Spleen (tissue), 11 donors: ENCODE results near the gene SORCS2. TPM values are rescaled to one million over a fixed set of nuclear protein-coding genes. Genes with fewer than 3 reads are reported as not detected.

Experiments
- DNase-seq: peaks from one replicate; pipeline ENCODE4 v3.0.0-alpha.2; 2020
- H3K27ac ChIP-seq, 8 donors: fragments of 200-600 bp; sonication (generic) in 7 of 8; 1 replicate in 4 of 8; 2 replicates in 4 of 8; pipeline versions ENCODE4 v1.5.0 to v1.8.0; 2016 to 2021; ENCODE audit warnings: inconsistent platforms in 4 of 8, mild to moderate bottlenecking in 4 of 8, moderate library complexity in 1 of 8
- H3K27me3 ChIP-seq, 7 donors: fragments of 200-600 bp; sonication (generic) in 6 of 7; replicated peaks in 1 of 7; 1 replicate in 4 of 7; 2 replicates in 3 of 7; pipeline versions ENCODE4 v1.5.0 to v1.8.0; 2016 to 2021; ENCODE audit warnings: inconsistent platforms in 3 of 7, mild to moderate bottlenecking in 1 of 7
- H3K36me3 ChIP-seq, 6 donors: fragments of 200-600 bp; sonication (generic) in 5 of 6; 1 replicate in 4 of 6; 2 replicates in 2 of 6; pipeline versions ENCODE4 v1.5.0 to v1.8.0; 2016 to 2021; ENCODE audit warnings: inconsistent platforms in 2 of 6
- H3K4me1 ChIP-seq, 6 donors: fragments of 200-600 bp; sonication (generic) in 5 of 6; 1 replicate in 3 of 6; 2 replicates in 3 of 6; pipeline versions ENCODE4 v1.5.0 to v1.8.0; 2016 to 2021; ENCODE audit warnings: inconsistent platforms in 3 of 6
- H3K4me3 ChIP-seq, 8 donors: fragments of 200-600 bp; sonication (generic) in 7 of 8; 1 replicate in 4 of 8; 2 replicates in 4 of 8; pipeline versions ENCODE4 v1.5.0 to v1.8.0; 2016 to 2021; ENCODE audit warnings: inconsistent platforms in 4 of 8, mild to moderate bottlenecking in 4 of 8, moderate library complexity in 2 of 8
- H3K9me3 ChIP-seq, 8 donors: fragments of 200-600 bp; sonication (generic) in 7 of 8; 1 replicate in 4 of 8; 2 replicates in 4 of 8; pipeline versions ENCODE4 v1.5.0 to v1.8.0; 2016 to 2021; ENCODE audit warnings: inconsistent platforms in 4 of 8
- POLR2A ChIP-seq, 3 donors: fragments of 450-650 bp; IDR thresholded peaks; one replicate each; pipeline ENCODE4 v1.5.1; 2017; ENCODE audit warnings: antibody characterized with exemption in 3 of 3, mild to moderate bottlenecking in 1 of 3
- POLR2AphosphoS5 ChIP-seq, 3 donors: sonication (generic); formaldehyde crosslinking; IDR thresholded peaks; one replicate each; pipeline ENCODE4 v1.5.1; 2017; ENCODE audit warnings: antibody characterized with exemption in 3 of 3
- WGBS, 5 donors: extraction: QIAGEN DNeasy Blood & Tissue Kit in 3 of 5; methylation state at CpG; one replicate each; pipeline versions ENCODE4 v1.1.5 to v1.1.7; 2013 to 2018; 5-methylcytosine and 5-hydroxymethylcytosine counted together
- intact Hi-C: fragments of 100-400 bp; cut with DNase I; formaldehyde crosslinking; loops from one replicate; pipeline ENCODE4 v1.15.0; 2023; ENCODE audit warnings: low total_unique reads
- polyA plus RNA-seq, 3 donors: library from polyadenylated mRNA; stranded (reverse); fragments of 200-250 nt; gene quantifications; one replicate each; pipeline ENCODE4 v1.2.1, GENCODE V29; 2013
- total RNA-seq, 7 donors: library from RNA; depleted of rRNA in 3 of 7; stranded (reverse); fragments of >200 nt in 3 of 7; fragmentation: NEBNext Ultra II Directional in 4 of 7; extraction: Animal tissue kit (Norgen Biotek cat#: 25700) in 4 of 7; gene quantifications; one replicate each; pipeline versions ENCODE4 v1.1.0 to v1.2.1, GENCODE V29; 2016 to 2021
- TF ChIP-seq, protein P1 (sequence below), 11 experiments: fragments of 200-600 bp in 7 of 11; fragments of 450-650 bp in 4 of 11; sonication (generic) in 4 of 11; IDR thresholded peaks in 8 of 11; conservative IDR thresholded peaks in 3 of 11; 1 replicate in 7 of 11; 2 replicates in 4 of 11; pipeline versions ENCODE4 v1.4.0 to v1.8.0; 2016 to 2021; ENCODE audit warnings: antibody characterized with exemption in 11 of 11, inconsistent platforms in 4 of 11, mild to moderate bottlenecking in 1 of 11
- donor health status: healthy with polysubstance abuse.
- donor health status: DM: no; HTN: no; CAD: no; lungs with moderate emphysema.
- donor health status: DM: no; HTN: no; CAD: no.
- donor health status: Bipolar disorder and iron deficiency.
- donor health status: healthy.
- donor health status: DM: no; HTN: no; CAD: no.
- donor health status: DM: yes; HTN: yes; CAD: no.

Gene SORCS2
- total and polyA plus RNA-seq, 10 donors = 0.33 to 1.6 (median 0.60) TPM

DNA sequence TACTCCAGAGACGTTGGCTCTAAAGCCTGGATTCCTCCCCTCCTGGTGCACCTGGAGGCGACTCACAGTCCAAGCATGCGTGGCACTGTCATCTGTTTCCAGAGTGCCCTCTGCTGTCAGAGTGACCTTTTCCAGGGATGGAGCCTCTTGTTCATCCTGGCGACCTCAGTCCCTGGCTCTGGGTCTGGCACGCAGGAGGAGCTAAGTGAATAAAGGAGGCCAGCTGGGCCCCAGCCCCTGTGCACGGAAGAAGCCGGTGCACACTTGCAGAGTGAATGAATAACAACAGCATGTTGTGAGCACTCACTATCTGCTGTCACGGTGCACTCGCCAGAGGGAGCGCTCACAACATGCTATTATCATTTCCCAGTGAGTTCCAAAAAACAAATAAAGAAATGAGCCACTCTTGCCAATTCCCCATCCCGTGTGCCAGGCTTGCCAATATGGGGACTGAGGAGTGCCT, 270.2 kb downstream of the SORCS2 start:
- Histone ChIP-seq H3K4me3 (no peak overlapping the region), H3K9me3 (peaks cover 0 to 28% (median 8%) of the 10 kb centered on the region in 8 donors), H3K27ac (no peak overlapping the region), H3K4me1 (no peaks in the 10 kb centered on the region), H3K36me3 (no peaks in the 10 kb centered on the region), H3K27me3 (peaks cover 0 to 53% (median 0%) of the 10 kb centered on the region in 7 donors)
- WGBS, 5 donors = 44 to 68% (median 54%) methylated on average over 8 to 11 of the region's 11 CpGs
- DNase-seq = no peak
- intact Hi-C loops = no loop called here
- no peak for TF ChIP-seq POLR2AphosphoS5 (IDR thresholded peaks at IDR 0.05)
- TF ChIP-seq, protein P1, sequence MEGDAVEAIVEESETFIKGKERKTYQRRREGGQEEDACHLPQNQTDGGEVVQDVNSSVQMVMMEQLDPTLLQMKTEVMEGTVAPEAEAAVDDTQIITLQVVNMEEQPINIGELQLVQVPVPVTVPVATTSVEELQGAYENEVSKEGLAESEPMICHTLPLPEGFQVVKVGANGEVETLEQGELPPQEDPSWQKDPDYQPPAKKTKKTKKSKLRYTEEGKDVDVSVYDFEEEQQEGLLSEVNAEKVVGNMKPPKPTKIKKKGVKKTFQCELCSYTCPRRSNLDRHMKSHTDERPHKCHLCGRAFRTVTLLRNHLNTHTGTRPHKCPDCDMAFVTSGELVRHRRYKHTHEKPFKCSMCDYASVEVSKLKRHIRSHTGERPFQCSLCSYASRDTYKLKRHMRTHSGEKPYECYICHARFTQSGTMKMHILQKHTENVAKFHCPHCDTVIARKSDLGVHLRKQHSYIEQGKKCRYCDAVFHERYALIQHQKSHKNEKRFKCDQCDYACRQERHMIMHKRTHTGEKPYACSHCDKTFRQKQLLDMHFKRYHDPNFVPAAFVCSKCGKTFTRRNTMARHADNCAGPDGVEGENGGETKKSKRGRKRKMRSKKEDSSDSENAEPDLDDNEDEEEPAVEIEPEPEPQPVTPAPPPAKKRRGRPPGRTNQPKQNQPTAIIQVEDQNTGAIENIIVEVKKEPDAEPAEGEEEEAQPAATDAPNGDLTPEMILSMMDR (IDR thresholded peaks at IDR 0.05 in 8 of 11, conservative IDR thresholded peaks at IDR 0.05 in 3 of 11) = no peak
- TF ChIP-seq POLR2A (IDR thresholded peaks at IDR 0.05) = no peak

DNA sequence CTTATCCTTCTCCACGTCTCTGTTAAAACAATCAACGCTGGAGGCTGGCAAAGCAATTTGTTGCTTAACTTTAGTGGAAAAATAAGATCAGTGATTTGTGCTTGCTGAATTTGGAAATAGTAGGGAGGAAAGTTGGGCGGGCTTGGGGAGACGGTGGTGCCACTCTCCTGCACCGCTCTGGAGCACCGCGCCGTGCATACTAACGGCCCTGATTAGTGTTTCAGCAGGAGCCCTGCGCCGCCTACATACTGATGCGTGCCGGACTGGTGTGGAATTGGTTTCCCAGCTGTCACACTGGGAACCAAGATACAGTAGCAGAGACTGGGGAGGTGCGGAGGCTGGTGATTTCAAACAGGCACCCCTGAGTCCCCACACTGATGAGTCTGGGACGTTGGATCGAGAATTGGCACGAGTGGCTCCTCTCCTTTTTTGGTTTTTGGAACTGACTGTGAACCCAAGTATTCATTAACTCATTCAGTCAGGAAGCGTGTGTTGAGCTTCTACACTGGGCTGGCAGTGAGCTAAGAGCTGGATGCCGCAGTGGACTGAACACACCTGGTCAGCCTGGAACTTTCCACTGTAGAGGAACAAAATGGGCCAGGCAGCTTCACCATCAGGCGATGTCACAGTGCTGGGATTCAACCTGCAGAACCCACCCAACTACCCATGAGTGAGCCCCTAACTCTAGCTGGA, 271.4 kb downstream of the SORCS2 start:
- H3K36me3 ChIP-seq = no peaks in the 10 kb centered on the region
- H3K27ac ChIP-seq = no peak overlapping the region
- peaks cover 0 to 53% (median 0%) of the 10 kb centered on the region in 7 donors for H3K27me3 ChIP-seq
- WGBS, 5 donors = 83 to 87% (median 87%) methylated on average over 20 of the region's 20 CpGs
- intact Hi-C loops = no loop called here
- peaks cover 0 to 28% (median 8%) of the 10 kb centered on the region in 8 donors for H3K9me3 ChIP-seq
- TF ChIP-seq POLR2A (IDR thresholded peaks at IDR 0.05) = no peak
- TF ChIP-seq, protein P1 (IDR thresholded peaks at IDR 0.05 in 8 of 11, conservative IDR thresholded peaks at IDR 0.05 in 3 of 11) = no peak
- TF ChIP-seq POLR2AphosphoS5 (IDR thresholded peaks at IDR 0.05) = no peak
- no peak overlapping the region for H3K4me3 ChIP-seq
- no peaks in the 10 kb centered on the region for H3K4me1 ChIP-seq
- DNase-seq = no peak

DNA sequence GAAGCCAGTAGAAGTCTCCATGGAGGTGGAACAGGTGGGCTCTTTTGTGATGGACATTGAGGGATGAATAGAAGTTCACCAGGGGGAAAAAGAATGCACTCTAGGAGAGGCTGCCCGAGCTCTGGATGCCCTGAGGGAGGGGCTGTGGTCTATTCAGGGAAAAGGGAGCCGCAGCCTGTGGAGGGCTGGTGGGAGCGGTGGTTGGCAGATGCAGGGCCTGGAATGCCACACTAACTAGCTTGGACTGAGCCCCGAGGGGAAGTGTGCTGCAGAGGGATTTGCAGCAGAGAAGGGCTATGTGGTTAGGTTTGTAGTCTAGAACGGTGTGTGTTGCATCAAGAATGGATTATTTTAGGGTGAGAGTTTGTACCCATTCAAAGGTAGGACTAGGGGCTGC, 271.9 kb downstream of the SORCS2 start:
- Histone ChIP-seq H3K4me3 (no peak overlapping the region), H3K4me1 (no peaks in the 10 kb centered on the region), H3K27me3 (peaks cover 0 to 49% (median 0%) of the 10 kb centered on the region in 7 donors), H3K36me3 (no peaks in the 10 kb centered on the region), H3K27ac (no peak overlapping the region), H3K9me3 (peaks cover 0 to 28% (median 8%) of the 10 kb centered on the region in 8 donors)
- TF ChIP-seq POLR2A (IDR thresholded peaks at IDR 0.05) = no peak
- TF ChIP-seq, protein P1 (IDR thresholded peaks at IDR 0.05 in 8 of 11, conservative IDR thresholded peaks at IDR 0.05 in 3 of 11) = no peak
- no peak for TF ChIP-seq POLR2AphosphoS5 (IDR thresholded peaks at IDR 0.05)
- intact Hi-C loops = no loop called here
- 68 to 83% (median 78%) methylated on average over 5 of the region's 5 CpGs for WGBS, 5 donors
- DNase-seq = no peak

DNA sequence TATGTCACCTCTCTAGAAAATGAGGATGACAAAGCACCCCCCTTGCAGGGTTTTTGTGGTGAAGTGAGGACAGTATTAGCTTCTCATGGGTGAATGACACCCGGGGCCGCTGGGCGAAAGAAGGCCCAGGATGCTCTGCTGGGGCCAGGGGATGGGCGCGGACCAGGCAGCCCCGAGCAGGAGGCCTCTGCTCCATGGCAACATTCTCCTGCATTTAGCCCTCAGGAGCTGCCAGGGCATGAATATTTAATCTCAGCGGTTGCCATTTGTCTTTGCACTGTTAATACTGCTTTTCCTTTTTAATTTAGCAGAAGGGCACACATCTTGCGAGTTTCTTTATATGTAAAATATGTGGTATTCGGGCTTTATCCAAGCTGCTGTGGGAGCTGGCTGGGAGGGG, 272.7 kb downstream of the SORCS2 start:
- DNase-seq = no peak
- intact Hi-C loops = no loop called here
- Histone ChIP-seq H3K4me1 (no peaks in the 10 kb centered on the region), H3K9me3 (peaks cover 0 to 28% (median 8%) of the 10 kb centered on the region in 8 donors), H3K27ac (no peak overlapping the region), H3K27me3 (peaks cover 0 to 43% (median 0%) of the 10 kb centered on the region in 7 donors), H3K36me3 (no peaks in the 10 kb centered on the region), H3K4me3 (no peak overlapping the region)
- TF ChIP-seq POLR2A (IDR thresholded peaks at IDR 0.05) (no peak), POLR2AphosphoS5 (IDR thresholded peaks at IDR 0.05) (no peak)
- TF ChIP-seq, protein P1 (IDR thresholded peaks at IDR 0.05 in 8 of 11, conservative IDR thresholded peaks at IDR 0.05 in 3 of 11) = no peak
- WGBS, 5 donors = 80 to 90% (median 86%) methylated on average over 9 of the region's 9 CpGs
